BLaER1 treated with 17β-estradiol and CSF1 and Interleukin-3, amounts not matched to agents 10 nM and 100 nM (cell line): ENCODE measurements around the gene AQP2.
A peak's percentile ranks its signal among the peaks of the same experiment; 100 is the strongest.
"Not testable (repeated sequence)": the region's sequence is repeated elsewhere in the genome, so short reads cannot be mapped to it uniquely, and the experiment has no call there.

Source experiments
- H3K27ac ChIP-seq, 11 experiments: shearing (Covaris generic); formaldehyde crosslinking; 2 replicates each; pipeline ENCODE4 v1.8.1; 2022
- H3K27me3 ChIP-seq, 11 experiments: shearing (Covaris generic); formaldehyde crosslinking; 2 replicates each; pipeline ENCODE4 v1.8.1; 2022
- H3K36me3 ChIP-seq, 11 experiments: shearing (Covaris generic); formaldehyde crosslinking; 2 replicates each; pipeline ENCODE4 v1.8.1; 2022
- H3K4me1 ChIP-seq, 10 experiments: shearing (Covaris generic); formaldehyde crosslinking; 2 replicates each; pipeline ENCODE4 v1.8.1; 2022
- H3K4me2 ChIP-seq, 11 experiments: shearing (Covaris generic); formaldehyde crosslinking; 2 replicates each; pipeline ENCODE4 v1.8.1; 2022
- H3K4me3 ChIP-seq, 10 experiments: shearing (Covaris generic); formaldehyde crosslinking; 2 replicates each; pipeline ENCODE4 v1.8.1; 2022
- H3K9ac ChIP-seq, 11 experiments: shearing (Covaris generic); formaldehyde crosslinking; 2 replicates each; pipeline ENCODE4 v1.8.1; 2022
- H3K9me3 ChIP-seq, 11 experiments: shearing (Covaris generic); formaldehyde crosslinking; replicated peaks in 1 of 11; 2 replicates each; pipeline ENCODE4 v1.8.1; 2022
- H4K20me1 ChIP-seq, 11 experiments: shearing (Covaris generic); formaldehyde crosslinking; 2 replicates each; pipeline ENCODE4 v1.8.1; 2022
- Cebpa-rat ChIP-seq, 11 experiments: shearing (Covaris generic); IDR thresholded peaks; 2 replicates each; pipeline ENCODE4 v1.8.1; 2022

AQP2 gene

GRCh38 chr12:49980501-49981349 is 30.2 kb downstream of the AQP2 start:
- Histone ChIP-seq H3K4me3 (no peak overlapping the region), H3K27ac (peak overlapping the region in 3 of 11 experiments; percentile 7 to 78 (median 75); a peak in 3 of 22 replicates), H3K9ac (peak overlapping the region in 1 of 11 experiments; percentile 8; a peak in 1 of 22 replicates), H4K20me1 (no peaks in the 10 kb centered on the region), H3K27me3 (no peaks in the 10 kb centered on the region), H3K4me2 (peak overlapping the region in 5 of 11 experiments; percentile 63 to 94 (median 86); a peak in 10 of 22 replicates), H3K36me3 (peaks cover 0 to 16% (median 11%) of the 10 kb centered on the region in 11 experiments; a peak in 13 of 22 replicates), H3K4me1 (peaks cover 0 to 95% (median 76%) of the 10 kb centered on the region in 10 experiments; a peak in 19 of 20 replicates), H3K9me3 (no peaks in the 10 kb centered on the region)
- no peak for TF ChIP-seq Cebpa-rat (IDR thresholded peaks at IDR 0.05)

GRCh38 chr12:49982246-49983087 is 31.9 kb downstream of the AQP2 start:
- TF ChIP-seq Cebpa-rat (IDR thresholded peaks at IDR 0.05), result peak in 6 of 11 experiments; percentile 36 to 83 (median 70); a peak in 10 of 22 replicates
- Histone ChIP-seq H3K9me3 (no peaks in the 10 kb centered on the region; a peak in 1 of 22 replicates), H4K20me1 (no peaks in the 10 kb centered on the region), H3K9ac (peak overlapping the region in 8 of 11 experiments; percentile 4 to 65 (median 48); a peak in 11 of 22 replicates), H3K4me3 (peak overlapping the region in 1 of 10 experiments; percentile 30; a peak in 1 of 20 replicates), H3K4me1 (peaks cover 0 to 96% (median 89%) of the 10 kb centered on the region in 10 experiments; a peak in 19 of 20 replicates), H3K36me3 (peaks cover 0 to 33% (median 29%) of the 10 kb centered on the region in 11 experiments; a peak in 17 of 22 replicates), H3K4me2 (peak overlapping the region in 10 of 11 experiments; percentile 17 to 94 (median 68); a peak in 18 of 22 replicates), H3K27ac (peak overlapping the region in 9 of 11 experiments; percentile 11 to 78 (median 62); a peak in 15 of 22 replicates), H3K27me3 (no peaks in the 10 kb centered on the region)

GRCh38 chr12:49983892-49984291 is 33.4 kb downstream of the AQP2 start:
- peak overlapping the region in 6 of 11 experiments; percentile 6 to 78 (median 72); a peak in 10 of 22 replicates for H3K27ac ChIP-seq
- peak overlapping the region in 6 of 11 experiments; percentile 6 to 58 (median 30); a peak in 10 of 22 replicates for H3K9ac ChIP-seq
- peaks cover 0 to 47% (median 43%) of the 10 kb centered on the region in 11 experiments; a peak in 20 of 22 replicates for H3K36me3 ChIP-seq
- no peak for TF ChIP-seq Cebpa-rat (IDR thresholded peaks at IDR 0.05)
- no peaks in the 10 kb centered on the region; a peak in 1 of 22 replicates for H3K9me3 ChIP-seq
- no peaks in the 10 kb centered on the region for H3K27me3 ChIP-seq
- peak overlapping the region in 9 of 11 experiments; percentile 20 to 94 (median 72); a peak in 16 of 22 replicates for H3K4me2 ChIP-seq
- H4K20me1 ChIP-seq, result no peaks in the 10 kb centered on the region
- H3K4me1 ChIP-seq, result peaks cover 0 to 100% (median 91%) of the 10 kb centered on the region in 10 experiments; a peak in 19 of 20 replicates
- H3K4me3 ChIP-seq, result peak overlapping the region in 2 of 10 experiments; percentile 10 to 21; a peak in 3 of 20 replicates

GRCh38 chr12:49984476-49985359 is 34.2 kb downstream of the AQP2 start:
- Histone ChIP-seq H4K20me1 (no peaks in the 10 kb centered on the region), H3K9me3 (no peaks in the 10 kb centered on the region; a peak in 1 of 22 replicates), H3K4me1 (peaks cover 0 to 100% (median 83%) of the 10 kb centered on the region in 10 experiments; a peak in 18 of 20 replicates), H3K4me2 (peak overlapping the region in 8 of 11 experiments; percentile 55 to 94 (median 74); a peak in 15 of 22 replicates), H3K36me3 (peaks cover 0 to 56% (median 51%) of the 10 kb centered on the region in 11 experiments; a peak in 20 of 22 replicates), H3K9ac (peak overlapping the region in 6 of 11 experiments; percentile 6 to 58 (median 30); a peak in 6 of 22 replicates), H3K27me3 (no peaks in the 10 kb centered on the region), H3K4me3 (peak overlapping the region in 2 of 10 experiments; percentile 10 to 21; a peak in 1 of 20 replicates), H3K27ac (peak overlapping the region in 6 of 11 experiments; percentile 6 to 78 (median 72); a peak in 9 of 22 replicates)
- no peak for TF ChIP-seq Cebpa-rat (IDR thresholded peaks at IDR 0.05)

DNA sequence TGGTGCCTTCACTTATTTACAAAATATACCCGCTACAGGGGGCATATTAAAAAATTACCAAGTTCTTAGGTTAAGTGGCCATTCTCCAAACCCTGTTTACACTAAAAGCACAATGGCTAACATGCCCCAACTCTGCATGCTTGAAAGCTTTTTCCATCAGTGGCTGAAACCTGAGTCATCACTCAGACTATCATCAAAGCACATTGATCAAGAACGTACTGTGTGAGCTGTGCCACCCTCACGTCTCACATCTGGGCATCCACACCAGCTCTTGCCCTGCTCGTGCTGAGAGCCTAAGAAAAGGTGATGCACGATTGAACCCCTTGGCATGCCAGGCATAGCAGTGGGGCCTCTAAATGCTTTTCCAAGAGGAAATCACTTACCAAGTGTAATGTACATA is 35.4 kb downstream of the AQP2 start:
- TF ChIP-seq Cebpa-rat (IDR thresholded peaks at IDR 0.05), result no peak
- H3K27me3 ChIP-seq, result no peaks in the 10 kb centered on the region
- no peak overlapping the region for H3K9ac ChIP-seq
- no peaks in the 10 kb centered on the region for H4K20me1 ChIP-seq
- peaks cover 0 to 68% (median 64%) of the 10 kb centered on the region in 11 experiments; a peak in 20 of 22 replicates for H3K36me3 ChIP-seq
- H3K4me1 ChIP-seq, result peaks cover 0 to 100% (median 77%) of the 10 kb centered on the region in 10 experiments; a peak in 18 of 20 replicates
- no peaks in the 10 kb centered on the region; a peak in 1 of 22 replicates for H3K9me3 ChIP-seq
- no peak overlapping the region for H3K4me3 ChIP-seq
- peak overlapping the region in 1 of 11 experiments; percentile 5; a peak in 1 of 22 replicates for H3K27ac ChIP-seq
- peak overlapping the region in 7 of 11 experiments; percentile 9 to 94 (median 76); a peak in 12 of 22 replicates for H3K4me2 ChIP-seq

GRCh38 chr12:49986476-49986875 is 35.9 kb downstream of the AQP2 start:
- Histone ChIP-seq H3K4me2 (peak overlapping the region in 8 of 11 experiments; percentile 10 to 94 (median 70); a peak in 13 of 22 replicates), H3K4me1 (peaks cover 0 to 98% (median 73%) of the 10 kb centered on the region in 10 experiments; a peak in 18 of 20 replicates), H3K27ac (0 out of 22 replicates have a peak overlapping the region, but pooled peaks of 1 of the 11 experiments have one; percentile 5), H3K36me3 (peaks cover under 1 to 73% (median 67%) of the 10 kb centered on the region in 11 experiments; a peak in 21 of 22 replicates)
- not testable (repeated sequence) for H3K9me3 ChIP-seq, H3K27me3 ChIP-seq, H3K4me3 ChIP-seq, H4K20me1 ChIP-seq, H3K9ac ChIP-seq

DNA sequence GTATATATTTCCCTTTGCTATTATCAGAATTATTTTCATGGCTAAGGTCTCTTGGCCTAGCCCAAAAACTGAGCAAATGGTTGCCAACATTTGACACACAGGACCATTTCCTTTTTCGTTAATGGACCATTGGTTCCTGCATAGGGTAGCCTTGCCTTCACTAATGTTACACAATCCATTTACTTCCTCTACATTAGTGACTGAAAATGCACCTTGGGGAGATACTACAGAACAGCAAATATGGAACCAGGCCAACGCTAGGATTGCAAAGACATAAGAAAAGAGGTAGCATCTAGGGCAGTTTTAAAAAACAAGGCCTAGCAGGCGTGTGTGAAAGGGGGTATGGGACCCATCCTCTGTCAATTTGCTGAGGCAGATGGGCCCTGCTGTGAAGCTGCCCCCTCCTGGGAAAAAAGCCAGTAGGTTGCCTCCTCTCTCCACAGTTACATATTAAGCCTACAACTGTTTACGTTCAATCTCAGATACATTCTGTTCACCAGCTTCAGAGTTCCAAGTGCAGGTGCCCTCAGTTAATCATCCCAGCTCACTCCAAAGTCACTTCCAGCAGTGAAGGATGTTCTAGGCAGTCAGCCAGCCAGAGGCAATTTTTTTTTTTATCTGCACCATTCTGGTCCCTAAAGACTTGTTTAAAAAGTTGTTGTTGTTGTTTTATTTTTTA is 37.2 kb downstream of the AQP2 start:
- peaks cover 14 to 86% (median 80%) of the 10 kb centered on the region in 11 experiments for H3K36me3 ChIP-seq
- H3K9me3 ChIP-seq, result no peaks in the 10 kb centered on the region; a peak in 1 of 22 replicates
- no peaks in the 10 kb centered on the region for H4K20me1 ChIP-seq
- peak in 3 of 11 experiments; percentile 32 to 49 (median 49); a peak in 5 of 22 replicates for TF ChIP-seq Cebpa-rat (IDR thresholded peaks at IDR 0.05)
- no peaks in the 10 kb centered on the region for H3K27me3 ChIP-seq
- peak overlapping the region in 9 of 11 experiments; percentile 2 to 94 (median 64); a peak in 16 of 22 replicates for H3K4me2 ChIP-seq
- no peak overlapping the region for H3K4me3 ChIP-seq
- peak overlapping the region in 3 of 11 experiments; percentile 29 to 48 (median 31); a peak in 4 of 22 replicates for H3K27ac ChIP-seq
- H3K4me1 ChIP-seq, result peaks cover 0 to 89% (median 60%) of the 10 kb centered on the region in 10 experiments; a peak in 18 of 20 replicates
- no peak overlapping the region for H3K9ac ChIP-seq

DNA sequence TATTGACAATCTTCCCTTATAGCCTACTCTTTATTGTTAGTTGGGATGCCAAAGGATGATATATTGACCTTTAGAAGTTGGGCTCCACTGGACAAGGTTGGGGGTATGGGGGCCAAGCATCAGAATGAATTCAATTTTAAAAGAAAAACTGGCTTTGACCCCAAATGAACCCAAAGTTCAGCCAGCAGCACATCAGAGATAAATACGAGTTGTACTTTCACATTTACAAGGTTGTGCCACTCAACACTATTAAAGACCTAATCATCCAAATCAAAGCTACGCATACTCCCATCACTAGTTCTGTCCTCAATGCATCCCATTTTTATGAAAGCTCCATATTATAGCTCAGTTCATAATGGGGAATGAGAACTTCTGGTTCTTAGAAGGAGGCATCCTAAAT is 38.9 kb downstream of the AQP2 start:
- H4K20me1 ChIP-seq, H3K27me3 ChIP-seq, H3K9ac ChIP-seq, H3K9me3 ChIP-seq, H3K4me3 ChIP-seq: not testable (repeated sequence)
- Histone ChIP-seq H3K36me3 (peaks cover 30 to 100% (median 96%) of the 10 kb centered on the region in 11 experiments), H3K4me2 (peak overlapping the region in 4 of 11 experiments; percentile 43 to 94 (median 60); a peak in 6 of 22 replicates), H3K27ac (0 out of 22 replicates have a peak overlapping the region, but pooled peaks of 1 of the 11 experiments have one; percentile 55), H3K4me1 (peaks cover 0 to 73% (median 44%) of the 10 kb centered on the region in 10 experiments; a peak in 16 of 20 replicates)
